ACHN (cell line): ENCODE results near the gene LGALS16.

Source experiments
- DNase-seq: peaks from one replicate; pipeline ENCODE4 v3.0.0-alpha.2; 2015
- in situ Hi-C: cut with HindIII; loops from 2 replicates; pipeline ENCODE4 v1.10.0; 2017; ENCODE audit warnings: low sequenced_read_pairs, low pct_ligation_motif_present, low pct_unique_long_range_greater_than_20kb

The LGALS16 gene

DNA sequence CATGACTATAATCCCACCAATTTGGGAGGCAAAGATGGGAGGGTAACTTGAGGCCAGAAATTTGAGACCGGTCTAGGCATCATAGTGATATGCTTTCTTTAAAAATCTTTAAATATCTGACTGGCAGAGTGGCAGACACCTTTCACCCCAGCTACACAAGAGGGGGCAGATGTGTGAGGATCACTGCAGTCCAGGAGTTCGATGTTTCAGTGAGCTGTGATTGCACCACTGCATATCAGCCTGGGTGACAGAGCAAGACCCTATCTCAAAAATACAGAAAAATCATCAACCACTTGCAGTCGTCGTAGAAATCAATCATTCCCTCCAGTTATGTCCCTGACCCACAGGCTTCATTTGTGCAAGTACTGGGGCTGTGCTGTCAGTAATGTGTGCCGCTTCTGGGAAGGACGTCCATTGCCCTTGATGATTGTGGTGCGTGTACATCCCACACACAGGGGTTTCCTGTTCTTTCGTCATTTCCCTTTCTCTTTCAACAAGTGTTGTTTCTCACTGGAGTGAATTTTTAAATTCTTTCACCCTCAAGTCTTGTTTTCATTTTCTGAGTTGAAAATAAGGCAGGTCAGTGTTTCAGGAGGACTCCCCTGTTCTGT lies 50.0 kb downstream of the LGALS16 start:
- in situ Hi-C loops: no loop called here
- DNase-seq: no peak

DNA sequence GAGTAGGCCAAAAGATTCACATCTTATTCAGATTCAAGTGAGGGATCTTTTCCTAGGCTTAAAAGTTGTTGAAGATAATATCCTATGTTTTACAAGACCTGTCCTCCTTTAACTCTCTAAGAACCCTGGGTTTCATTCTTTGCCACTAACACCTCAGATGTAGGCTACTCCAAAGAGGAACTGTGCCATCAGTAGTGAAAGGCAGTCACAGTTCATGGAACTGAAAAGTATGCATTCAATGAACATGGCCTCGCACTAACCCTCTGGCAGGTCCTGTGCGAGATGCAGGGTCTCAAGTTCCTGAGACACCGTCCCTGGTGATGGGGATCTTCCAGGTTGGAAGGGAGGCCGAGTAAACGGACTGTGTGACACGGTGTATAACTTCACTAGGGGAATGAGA lies 52.9 kb downstream of the LGALS16 start:
- no peak for DNase-seq
- in situ Hi-C loops: no loop called here

DNA sequence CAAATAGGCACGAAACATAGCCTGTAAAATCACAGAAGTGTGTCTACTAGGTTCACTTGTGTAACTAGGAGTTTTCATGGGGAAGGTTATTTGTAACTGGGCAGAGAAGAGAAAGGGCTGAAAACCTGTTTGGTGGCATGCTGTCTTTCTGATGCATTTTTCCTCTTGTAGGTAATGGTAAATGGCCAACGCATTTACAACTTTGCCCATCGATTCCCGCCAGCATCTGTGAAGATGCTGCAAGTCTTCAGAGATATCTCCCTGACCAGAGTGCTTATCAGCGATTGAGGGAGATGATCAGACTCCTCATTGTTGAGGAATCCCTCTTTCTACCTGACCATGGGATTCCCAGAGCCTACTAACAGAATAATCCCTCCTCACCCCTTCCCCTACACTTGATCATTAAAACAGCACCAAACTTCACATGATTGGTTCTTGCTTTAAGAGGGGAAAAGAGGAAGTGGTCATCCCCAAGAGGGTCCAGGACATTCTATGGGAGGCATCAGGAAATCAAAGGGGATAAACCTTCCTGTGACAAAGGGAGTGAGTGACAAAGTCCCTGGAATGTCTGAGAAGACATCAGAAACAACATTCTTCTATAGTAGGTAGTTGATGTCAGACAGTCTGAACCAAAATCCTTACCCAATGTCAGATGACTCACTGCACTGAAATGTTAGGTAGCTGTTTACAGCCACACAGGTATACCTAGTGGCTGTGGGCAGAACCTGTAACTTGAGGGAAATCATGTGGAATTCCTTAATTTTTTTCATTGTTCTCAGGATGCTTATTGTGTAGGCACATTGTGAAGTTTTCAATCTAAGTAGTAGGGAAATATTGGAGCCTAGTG lies 53.5 kb downstream of the LGALS16 start:
- in situ Hi-C loops: no loop called here
- DNase-seq: no peak
